Measurements from ENCODE around the gene GPX1. TPM values are rescaled to one million over a fixed set of nuclear protein-coding genes. Genes with fewer than 3 reads are reported as not detected.
"Not testable (repeated sequence)": the region's sequence is repeated elsewhere in the genome, so short reads cannot be mapped to it uniquely, and the experiment has no call there.

The GPX1 gene
- total RNA-seq, result 339 and 557 TPM in 2 replicates

GRCh38 chr3:49358217-49358883, at the start of gene GPX1:
Gene GPX1, minus strand, starts transcription at chr3:49358353. Its CDS starts 75 bp downstream, at chr3:49358278.
- TF ChIP-seq CTCF (conservative IDR thresholded peaks at IDR 0.05; ENCODE audit: low read depth, low read length), result no peak
- no peak for DNase-seq (ENCODE audit: low read depth)
- H3K4me3 ChIP-seq (ENCODE audit: low read depth, low read length), result peak within 1 kb of the TSS; percentile 80

GRCh38 chr3:49406571-49407565, 48.7 kb upstream of the GPX1 start:
- DNase-seq (ENCODE audit: low read depth), result no peak
- no peak for TF ChIP-seq CTCF (conservative IDR thresholded peaks at IDR 0.05; ENCODE audit: low read depth, low read length)
- no peak overlapping the region for H3K4me3 ChIP-seq (ENCODE audit: low read depth, low read length)

GRCh38 chr3:49405570-49405969, 47.4 kb upstream of the GPX1 start:
- DNase-seq (ENCODE audit: low read depth), result not testable (repeated sequence)

GRCh38 chr3:49403891-49404290, 45.7 kb upstream of the GPX1 start:
- no peak for DNase-seq (ENCODE audit: low read depth)
- no peak overlapping the region for H3K4me3 ChIP-seq (ENCODE audit: low read depth, low read length)
- no peak for TF ChIP-seq CTCF (conservative IDR thresholded peaks at IDR 0.05; ENCODE audit: low read depth, low read length)

More at GRCh38 chr3:49405570-49405969, 47.4 kb upstream of the GPX1 start:
- H3K4me3 ChIP-seq (ENCODE audit: low read depth, low read length), result not testable (repeated sequence)

GRCh38 chr3:49401766-49402165, 43.6 kb upstream of the GPX1 start:
- H3K4me3 ChIP-seq (ENCODE audit: low read depth, low read length), result no peak overlapping the region
- DNase-seq (ENCODE audit: low read depth), result no peak
- no peak for TF ChIP-seq CTCF (conservative IDR thresholded peaks at IDR 0.05; ENCODE audit: low read depth, low read length)

GRCh38 chr3:49399461-49399860, 41.3 kb upstream of the GPX1 start:
- no peak for DNase-seq (ENCODE audit: low read depth)
- no peak overlapping the region for H3K4me3 ChIP-seq (ENCODE audit: low read depth, low read length)
- no peak for TF ChIP-seq CTCF (conservative IDR thresholded peaks at IDR 0.05; ENCODE audit: low read depth, low read length)

GRCh38 chr3:49397470-49397869, 39.3 kb upstream of the GPX1 start:
- DNase-seq (ENCODE audit: low read depth), result no peak
- TF ChIP-seq CTCF (conservative IDR thresholded peaks at IDR 0.05; ENCODE audit: low read depth, low read length), result no peak
- H3K4me3 ChIP-seq (ENCODE audit: low read depth, low read length), result no peak overlapping the region

GRCh38 chr3:49391310-49391709, 33.2 kb upstream of the GPX1 start:
- H3K4me3 ChIP-seq (ENCODE audit: low read depth, low read length), result not testable (repeated sequence)

More at GRCh38 chr3:49391310-49391709, 33.2 kb upstream of the GPX1 start:
- DNase-seq (ENCODE audit: low read depth), result not testable (repeated sequence)
